Left lobe of liver (tissue), 1 donor: ENCODE measurements around the gene THEMIS2. TPM values are rescaled to one million over a fixed set of nuclear protein-coding genes. Genes with fewer than 3 reads are reported as not detected.

Experiments used
- total RNA-seq: library from RNA; stranded (reverse); gene quantifications from one replicate; pipeline ENCODE4 v1.2.1, GENCODE V29; 2021
- donor health status: DM: no; HTN: yes; CAD: no.

THEMIS2 gene
- total RNA-seq, 1 donor from 2014 or later, result 4.3 TPM

Other genes starting within 250 kb of the THEMIS2 start
- 3.0 TPM for gene FGR, start 237.4 kb upstream of the THEMIS2 start, total RNA-seq
- 13.1 TPM for gene IFI6, start 200.4 kb upstream of the THEMIS2 start, total RNA-seq
- gene FAM76A, start 146.6 kb upstream of the THEMIS2 start, total RNA-seq, result 4.4 TPM
- 14.4 TPM for gene STX12, start 99.3 kb upstream of the THEMIS2 start, total RNA-seq
- 10.2 TPM for gene PPP1R8, start 41.8 kb upstream of the THEMIS2 start, total RNA-seq
- gene RPA2, start 42.0 kb downstream of the THEMIS2 start, total RNA-seq, result 9.5 TPM
- 0.50 TPM for gene SMPDL3B, start 62.5 kb downstream of the THEMIS2 start, total RNA-seq
- 8.5 TPM for gene XKR8, start 87.4 kb downstream of the THEMIS2 start, total RNA-seq
- gene EYA3, start 216.1 kb downstream of the THEMIS2 start, total RNA-seq, result 6.9 TPM